Ovary (tissue), 3 donors: ENCODE data around the gene OSBPL9.

Experiments
- POLR2A ChIP-seq: fragments of 450-650 bp; IDR thresholded peaks from one replicate; pipeline ENCODE4 v1.6.1; 2017; ENCODE audit warnings: antibody characterized with exemption, mild to moderate bottlenecking, moderate library complexity
- TF ChIP-seq, protein P1 (sequence below), 3 donors: fragments of 450-650 bp in 2 of 3; fragments of 200-600 bp in 1 of 3; IDR thresholded peaks; one replicate each; pipeline versions ENCODE4 v1.5.1 to v1.8.0; 2016 to 2022; ENCODE audit warnings: antibody characterized with exemption in 3 of 3, mild to moderate bottlenecking in 1 of 3
- donor health status: DM: no; HTN: no; CAD: no.

DNA sequence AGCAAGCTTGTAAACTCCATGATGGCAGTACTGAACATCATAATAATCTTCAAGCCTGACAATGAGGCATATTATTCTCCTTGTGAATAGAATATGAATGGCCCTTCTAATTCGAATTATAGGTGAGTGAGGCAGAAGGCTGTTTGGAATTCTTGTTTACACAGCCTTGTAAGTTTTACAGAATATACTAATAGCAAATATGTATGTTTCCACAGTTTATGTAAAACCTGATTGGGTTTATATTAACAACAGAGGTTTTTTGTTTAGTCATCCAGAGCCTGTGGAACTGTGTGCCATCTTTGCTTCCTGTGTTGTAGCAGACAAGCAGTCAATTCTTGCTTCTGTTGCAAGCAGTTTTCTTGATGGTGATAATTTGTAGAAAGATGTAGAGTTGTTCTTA is 8.0 kb downstream of the OSBPL9 start:
- TF ChIP-seq, protein P1, sequence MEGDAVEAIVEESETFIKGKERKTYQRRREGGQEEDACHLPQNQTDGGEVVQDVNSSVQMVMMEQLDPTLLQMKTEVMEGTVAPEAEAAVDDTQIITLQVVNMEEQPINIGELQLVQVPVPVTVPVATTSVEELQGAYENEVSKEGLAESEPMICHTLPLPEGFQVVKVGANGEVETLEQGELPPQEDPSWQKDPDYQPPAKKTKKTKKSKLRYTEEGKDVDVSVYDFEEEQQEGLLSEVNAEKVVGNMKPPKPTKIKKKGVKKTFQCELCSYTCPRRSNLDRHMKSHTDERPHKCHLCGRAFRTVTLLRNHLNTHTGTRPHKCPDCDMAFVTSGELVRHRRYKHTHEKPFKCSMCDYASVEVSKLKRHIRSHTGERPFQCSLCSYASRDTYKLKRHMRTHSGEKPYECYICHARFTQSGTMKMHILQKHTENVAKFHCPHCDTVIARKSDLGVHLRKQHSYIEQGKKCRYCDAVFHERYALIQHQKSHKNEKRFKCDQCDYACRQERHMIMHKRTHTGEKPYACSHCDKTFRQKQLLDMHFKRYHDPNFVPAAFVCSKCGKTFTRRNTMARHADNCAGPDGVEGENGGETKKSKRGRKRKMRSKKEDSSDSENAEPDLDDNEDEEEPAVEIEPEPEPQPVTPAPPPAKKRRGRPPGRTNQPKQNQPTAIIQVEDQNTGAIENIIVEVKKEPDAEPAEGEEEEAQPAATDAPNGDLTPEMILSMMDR (IDR thresholded peaks at IDR 0.05): no peak
- no peak for TF ChIP-seq POLR2A
